ENCODE results near the gene ITGA2B.

- TF ChIP-seq CTCF (optimal IDR thresholded peaks at IDR 0.05 in 1 of 3, IDR thresholded peaks at IDR 0.05 in 1 of 3, conservative IDR thresholded peaks at IDR 0.05 in 1 of 3; ENCODE audit: extremely low read depth in 1 of 3, insufficient read depth in 2 of 3, low read length in 3 of 3) (no peak), EZH2 (IDR thresholded peaks at IDR 0.05; ENCODE audit: low read length) (no peak)
Measured at GRCh38 chr17:44402564-44403172, 13.2 kb upstream of the ITGA2B start.
